ENCODE results near the gene PRR20D.

GRCh38 chr13:57137585-57137984, 22.8 kb upstream of the PRR20D start:
- TF ChIP-seq POLR2A (IDR thresholded peaks at IDR 0.05; ENCODE audit: low read depth, low read length): no peak
- TF ChIP-seq CTCF (IDR thresholded peaks at IDR 0.05; ENCODE audit: extremely low read depth in 1 of 2, insufficient read depth in 1 of 2, low read depth in 1 of 2, low read length in 2 of 2): no peak
- TF ChIP-seq EZH2 (IDR thresholded peaks at IDR 0.05; ENCODE audit: borderline replicate concordance, low read depth, low read length, severe bottlenecking): no peak
- TF ChIP-seq POLR2AphosphoS5 (IDR thresholded peaks at IDR 0.05; ENCODE audit: insufficient read depth, low read depth, low read length): no peak

Measured in endothelial cell of umbilical vein (primary cell).